GM12865 (cell line): Measurements from ENCODE around the gene NUP205.

Experiments used
- DNase-seq: peaks from one replicate; pipeline ENCODE4 v3.0.0; 2010; ENCODE audit warnings: low read depth
- H3K4me3 ChIP-seq: 2 replicates; pipeline ENCODE4 v1.5.1; 2011; ENCODE audit warnings: mild to moderate bottlenecking, low read depth, low read length, control low read depth
- CTCF ChIP-seq: IDR thresholded peaks from 2 replicates; pipeline ENCODE4 v1.5.1; 2011; ENCODE audit warnings: low read length, control low read depth, low read depth, inconsistent platforms; ENCODE audit not compliant: insufficient read depth; ENCODE audit errors: missing control alignments

The NUP205 gene

DNA sequence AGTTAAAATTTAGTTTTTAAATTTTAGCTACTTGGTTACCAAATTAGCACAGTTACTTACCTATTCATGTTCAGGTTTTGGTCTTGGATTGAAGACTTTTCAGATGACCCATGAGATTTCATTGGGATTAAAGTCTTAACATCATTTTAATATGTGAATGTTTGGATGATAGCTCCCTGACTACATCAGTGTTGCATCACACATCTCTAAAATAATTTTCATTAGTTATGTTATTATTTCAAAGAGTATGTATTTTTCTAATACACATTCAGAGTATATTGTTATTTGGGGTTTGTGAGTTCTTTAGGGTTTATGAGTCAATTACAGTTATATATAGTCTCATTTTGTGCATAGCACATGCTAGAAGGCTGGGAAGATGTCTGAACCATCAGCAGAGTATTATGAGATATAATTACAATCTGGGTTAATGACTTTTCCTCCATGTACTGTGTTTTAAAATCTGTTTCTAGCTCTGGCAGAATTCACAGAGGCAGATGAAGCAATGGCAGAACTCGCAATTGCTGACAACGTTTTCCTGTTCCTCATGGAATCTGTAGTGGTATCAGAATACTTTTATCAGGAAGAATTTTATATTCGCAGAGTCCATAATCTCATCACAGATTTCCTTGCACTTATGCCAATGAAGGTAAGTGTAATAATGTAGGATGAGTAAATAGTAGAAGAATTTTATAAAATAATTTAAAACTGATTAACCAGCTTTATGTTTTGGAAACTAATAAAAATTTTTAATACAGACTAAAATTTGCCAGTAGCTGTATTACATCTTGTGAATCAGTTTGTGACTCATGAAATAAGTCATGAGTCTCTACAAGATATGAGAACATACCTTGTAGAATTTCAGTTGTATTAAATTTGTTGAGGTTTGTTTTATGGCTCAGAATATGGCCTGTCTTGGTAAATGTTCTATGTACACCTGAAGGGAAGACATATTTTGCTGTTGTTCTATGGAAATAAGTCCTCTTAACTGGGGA, 26.9 kb downstream of the NUP205 start:
- no peak overlapping the region for H3K4me3 ChIP-seq
- no peak for DNase-seq
- no peak for TF ChIP-seq CTCF

DNA sequence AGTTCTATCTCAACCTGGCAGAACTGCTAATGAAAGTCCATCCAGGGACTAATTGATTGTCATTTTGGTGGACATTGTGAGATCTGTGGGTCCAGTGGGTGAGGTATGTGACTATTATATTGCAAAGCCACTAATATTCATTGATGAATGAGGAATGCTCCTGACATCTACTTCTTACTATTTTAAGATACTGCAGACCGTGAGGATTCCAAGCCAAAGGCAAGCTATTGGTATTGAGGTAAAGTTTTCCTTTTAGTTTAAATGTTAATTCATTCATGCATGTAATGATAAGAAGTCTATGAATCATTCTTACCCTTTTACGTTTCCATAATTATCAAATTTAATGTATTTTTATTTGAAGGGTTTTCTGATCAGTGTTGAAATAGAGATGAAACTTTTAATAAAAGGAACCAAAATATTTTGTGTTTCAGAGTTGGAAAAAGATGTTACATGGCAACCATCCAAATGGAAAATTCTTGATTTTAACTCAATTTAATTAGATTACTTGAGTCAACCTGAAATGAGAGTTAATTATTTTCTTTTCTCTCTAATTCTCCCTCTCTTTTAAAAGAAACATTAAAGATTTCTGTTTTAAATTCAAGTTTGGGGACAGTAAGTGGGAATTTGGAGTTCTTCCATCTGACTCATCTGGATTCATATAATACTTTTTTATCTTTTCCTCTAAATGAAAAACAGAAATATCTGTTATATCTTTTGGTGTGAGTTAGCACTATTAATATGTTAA, 39.6 kb downstream of the NUP205 start:
- no peak for DNase-seq
- no peak for TF ChIP-seq CTCF

DNA sequence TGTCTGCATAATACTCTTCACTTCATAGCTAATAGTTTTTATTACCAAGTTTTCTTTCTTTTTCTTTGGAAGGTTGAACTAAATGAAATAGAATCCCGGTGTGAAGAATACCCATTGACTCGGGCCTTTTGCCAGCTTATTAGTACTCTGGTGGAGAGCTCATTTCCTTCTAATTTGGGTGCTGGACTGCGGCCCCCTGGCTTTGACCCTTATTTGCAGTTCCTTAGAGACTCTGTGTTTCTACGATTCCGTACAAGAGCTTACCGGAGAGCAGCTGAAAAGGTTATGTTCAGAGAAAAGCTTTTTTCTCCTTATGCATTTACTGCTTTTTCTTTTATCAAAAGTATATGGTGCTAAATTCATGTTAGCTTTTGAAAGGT, 40.2 kb downstream of the NUP205 start:
- no peak overlapping the region for H3K4me3 ChIP-seq
- no peak for TF ChIP-seq CTCF
- no peak for DNase-seq

More for the DNA sequence above, 39.6 kb downstream of the NUP205 start:
- no peak overlapping the region for H3K4me3 ChIP-seq

GRCh38 chr7:135599471-135599870, 41.8 kb downstream of the NUP205 start:
- no peak overlapping the region for H3K4me3 ChIP-seq
- no peak for TF ChIP-seq CTCF
- no peak for DNase-seq

GRCh38 chr7:135600226-135600625, 42.5 kb downstream of the NUP205 start:
- no peak for TF ChIP-seq CTCF

DNA sequence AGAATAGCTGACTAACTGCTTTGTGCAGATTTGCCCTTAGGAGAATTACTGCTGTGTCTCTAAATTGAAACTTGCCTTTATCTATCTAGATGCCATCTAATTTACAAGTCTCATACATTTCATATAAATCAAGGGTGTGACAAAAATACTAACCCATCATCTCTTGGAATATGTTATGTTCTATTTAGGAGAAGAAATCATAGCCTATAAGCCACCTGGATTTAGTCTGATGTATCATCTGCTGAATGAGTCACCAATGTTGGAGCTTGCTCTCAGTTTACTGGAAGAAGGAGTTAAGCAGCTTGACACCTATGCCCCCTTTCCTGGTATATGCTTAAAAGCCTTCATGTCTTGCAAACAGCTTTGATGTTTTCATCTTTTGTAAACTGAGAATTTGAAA, 43.5 kb downstream of the NUP205 start:
- no peak for DNase-seq
- no peak overlapping the region for H3K4me3 ChIP-seq
- no peak for TF ChIP-seq CTCF

More at GRCh38 chr7:135600226-135600625, 42.5 kb downstream of the NUP205 start:
- no peak overlapping the region for H3K4me3 ChIP-seq
- no peak for DNase-seq
